SK-N-SH treated with all-trans-retinoic acid at 6 μM for 48 hours (cell line): ENCODE data around the gene PRKD3.

Experiments
- GLIS3 ChIP-seq: fragments of 250-450 bp; sonication (Bioruptor Pico); IDR thresholded peaks from 2 replicates; pipeline ENCODE4 v1.5.0; 2020; ENCODE audit warnings: mild to moderate bottlenecking, moderate library complexity
- PPARA ChIP-seq: fragments of 250-450 bp; sonication (Bioruptor Pico); IDR thresholded peaks from 2 replicates; pipeline ENCODE4 v1.5.0; 2020; ENCODE audit warnings: mild to moderate bottlenecking, borderline replicate concordance
- TSHZ2 ChIP-seq: fragments of 250-450 bp; sonication (Bioruptor Pico); IDR thresholded peaks from 2 replicates; pipeline ENCODE4 v1.5.0; 2020; ENCODE audit warnings: mild to moderate bottlenecking, moderate library complexity
- ZFP30 ChIP-seq: fragments of 450-650 bp; formaldehyde crosslinking; IDR thresholded peaks from 2 replicates; pipeline ENCODE4 v1.5.0; 2022; ENCODE audit warnings: mild to moderate bottlenecking, moderate library complexity

GRCh38 chr2:37323176-37323780, 1.4 kb downstream of the PRKD3 start:
- TF ChIP-seq PPARA (CRISPR knock-in tag) (no peak), TSHZ2 (no peak), ZFP30 (CRISPR knock-in tag) (no peak), GLIS3 (CRISPR knock-in tag) (no peak)
